Measurements from ENCODE around the gene TFCP2. TPM values are rescaled to one million over a fixed set of nuclear protein-coding genes. Genes with fewer than 3 reads are reported as not detected.
A peak's percentile ranks its signal among the peaks of the same experiment; 100 is the strongest.

The TFCP2 gene
- total and polyA plus RNA-seq, 8 donors: 24.1 to 57.6 (median 53.3) TPM

- H3K27me3 ChIP-seq: no peaks in the 10 kb centered on the region
- H3K4me1 ChIP-seq: no peaks in the 10 kb centered on the region
- no peak for DNase-seq
- H3K36me3 ChIP-seq: peaks cover 0 to 7% of the 10 kb centered on the region in 2 donors
- H3K4me3 ChIP-seq: no peak overlapping the region
- no peak for ATAC-seq
- no peak for TF ChIP-seq CTCF (IDR thresholded peaks at IDR 0.05)
- H3K27ac ChIP-seq: no peak overlapping the region
- intact Hi-C loops (cut with DNase I): no loop called here
- H3K9me3 ChIP-seq: no peaks in the 10 kb centered on the region
These were observed 27.9 kb upstream of the TFCP2 start for GRCh38 chr12:51200806-51201205.

GRCh38 chr12:51200156-51200555, 27.2 kb upstream of the TFCP2 start:
- H3K27ac ChIP-seq: no peak overlapping the region
- DNase-seq: no peak
- H3K4me3 ChIP-seq: no peak overlapping the region
- ATAC-seq: no peak
- no peaks in the 10 kb centered on the region for H3K27me3 ChIP-seq
- no peaks in the 10 kb centered on the region for H3K9me3 ChIP-seq
- TF ChIP-seq CTCF (IDR thresholded peaks at IDR 0.05): no peak
- H3K36me3 ChIP-seq: peaks cover 0 to 7% of the 10 kb centered on the region in 2 donors
- intact Hi-C loops (cut with DNase I): no loop called here
- H3K4me1 ChIP-seq: no peaks in the 10 kb centered on the region

- no peak for ATAC-seq
- Histone ChIP-seq H3K4me1 (no peaks in the 10 kb centered on the region), H3K36me3 (peaks cover 0 to 7% of the 10 kb centered on the region in 2 donors), H3K4me3 (no peak overlapping the region), H3K27ac (no peak overlapping the region), H3K27me3 (no peaks in the 10 kb centered on the region), H3K9me3 (no peaks in the 10 kb centered on the region)
- DNase-seq: no peak
- no peak for TF ChIP-seq CTCF (IDR thresholded peaks at IDR 0.05)
- intact Hi-C loops (cut with DNase I): no loop called here
These were observed 26.5 kb upstream of the TFCP2 start for GRCh38 chr12:51199366-51199945.

GRCh38 chr12:51198568-51199365, 25.8 kb upstream of the TFCP2 start:
- Histone ChIP-seq H3K27me3 (no peaks in the 10 kb centered on the region), H3K4me3 (no peak overlapping the region), H3K4me1 (no peaks in the 10 kb centered on the region), H3K9me3 (no peaks in the 10 kb centered on the region), H3K36me3 (peaks cover 0 to 7% of the 10 kb centered on the region in 2 donors), H3K27ac (no peak overlapping the region)
- DNase-seq: no peak
- no peak for ATAC-seq
- TF ChIP-seq CTCF (IDR thresholded peaks at IDR 0.05): no peak
- intact Hi-C loops (cut with DNase I): no loop called here

GRCh38 chr12:51197736-51198567, 25.0 kb upstream of the TFCP2 start:
- no peak for TF ChIP-seq CTCF (IDR thresholded peaks at IDR 0.05)
- DNase-seq: peak in 1 of 4 donors; percentile 75
- Histone ChIP-seq H3K4me3 (no peak overlapping the region), H3K27ac (no peak overlapping the region), H3K9me3 (no peaks in the 10 kb centered on the region), H3K36me3 (peaks cover 0 to 7% of the 10 kb centered on the region in 2 donors), H3K4me1 (no peaks in the 10 kb centered on the region), H3K27me3 (no peaks in the 10 kb centered on the region)
- ATAC-seq: no peak
- intact Hi-C loops (cut with DNase I): no loop called here
